ENCODE measurements around the gene BLNK. TPM values are rescaled to one million over a fixed set of nuclear protein-coding genes. Genes with fewer than 3 reads are reported as not detected.

BLNK gene
- total RNA-seq, 6 donors from 2014 or later = 7.0 to 17.8 (median 10.8) TPM

- DNase-seq (no peak), ATAC-seq (ENCODE audit: low FRiP score in 2 of 2) (no peak)
- TF ChIP-seq POLR2AphosphoS5 (IDR thresholded peaks at IDR 0.05) = no peak
- no peak for TF ChIP-seq POLR2A (IDR thresholded peaks at IDR 0.05)
- no peak for TF ChIP-seq EP300 (IDR thresholded peaks at IDR 0.05)
- no peak for TF ChIP-seq CTCF (IDR thresholded peaks at IDR 0.05)
- Histone ChIP-seq H3K9me3 (no peaks in the 10 kb centered on the region), H3K27ac (no peak overlapping the region), H3K36me3 (no peaks in the 10 kb centered on the region), H3K27me3 (no peaks in the 10 kb centered on the region), H3K4me1 (no peaks in the 10 kb centered on the region), H3K4me3 (no peak overlapping the region)
- 93 to 99% methylated on average over 2 of the region's 2 CpGs for WGBS, 2 donors
Observed at GRCh38 chr10:96297486-96297885, 26.1 kb upstream of the BLNK start.

GRCh38 chr10:96295475-96295874, 24.1 kb upstream of the BLNK start:
- 19 to 41% methylated on average over 4 of the region's 4 CpGs for WGBS, 2 donors

GRCh38 chr10:96292971-96293920, 21.9 kb upstream of the BLNK start:
- H3K27me3 ChIP-seq = no peaks in the 10 kb centered on the region
- TF ChIP-seq POLR2AphosphoS5 (IDR thresholded peaks at IDR 0.05) (no peak), POLR2A (IDR thresholded peaks at IDR 0.05) (no peak), CTCF (IDR thresholded peaks at IDR 0.05) (peak in 5 of 6 experiments; percentile 44 to 66 (median 58)), EP300 (IDR thresholded peaks at IDR 0.05) (no peak)
- no peak overlapping the region for H3K27ac ChIP-seq
- H3K36me3 ChIP-seq = no peaks in the 10 kb centered on the region
- DNase-seq (no peak), ATAC-seq (ENCODE audit: low FRiP score in 2 of 2) (peak; percentile 64 to 85)
- WGBS, 2 donors = 46 to 56% methylated on average over 7 of the region's 7 CpGs
- no peaks in the 10 kb centered on the region for H3K9me3 ChIP-seq
- no peak overlapping the region for H3K4me3 ChIP-seq
- peaks cover 0 to 3% (median 0%) of the 10 kb centered on the region in 4 donors for H3K4me1 ChIP-seq

More at GRCh38 chr10:96295475-96295874, 24.1 kb upstream of the BLNK start:
- no peak for TF ChIP-seq EP300 (IDR thresholded peaks at IDR 0.05)
- TF ChIP-seq CTCF (IDR thresholded peaks at IDR 0.05) = no peak
- TF ChIP-seq POLR2AphosphoS5 (IDR thresholded peaks at IDR 0.05) = no peak
- no peaks in the 10 kb centered on the region for H3K9me3 ChIP-seq
- no peak for ATAC-seq (ENCODE audit: low FRiP score in 2 of 2)
- DNase-seq = no peak
- H3K27ac ChIP-seq = no peak overlapping the region
- no peaks in the 10 kb centered on the region for H3K27me3 ChIP-seq
- H3K36me3 ChIP-seq = no peaks in the 10 kb centered on the region
- no peaks in the 10 kb centered on the region for H3K4me1 ChIP-seq
- no peak overlapping the region for H3K4me3 ChIP-seq

DNA sequence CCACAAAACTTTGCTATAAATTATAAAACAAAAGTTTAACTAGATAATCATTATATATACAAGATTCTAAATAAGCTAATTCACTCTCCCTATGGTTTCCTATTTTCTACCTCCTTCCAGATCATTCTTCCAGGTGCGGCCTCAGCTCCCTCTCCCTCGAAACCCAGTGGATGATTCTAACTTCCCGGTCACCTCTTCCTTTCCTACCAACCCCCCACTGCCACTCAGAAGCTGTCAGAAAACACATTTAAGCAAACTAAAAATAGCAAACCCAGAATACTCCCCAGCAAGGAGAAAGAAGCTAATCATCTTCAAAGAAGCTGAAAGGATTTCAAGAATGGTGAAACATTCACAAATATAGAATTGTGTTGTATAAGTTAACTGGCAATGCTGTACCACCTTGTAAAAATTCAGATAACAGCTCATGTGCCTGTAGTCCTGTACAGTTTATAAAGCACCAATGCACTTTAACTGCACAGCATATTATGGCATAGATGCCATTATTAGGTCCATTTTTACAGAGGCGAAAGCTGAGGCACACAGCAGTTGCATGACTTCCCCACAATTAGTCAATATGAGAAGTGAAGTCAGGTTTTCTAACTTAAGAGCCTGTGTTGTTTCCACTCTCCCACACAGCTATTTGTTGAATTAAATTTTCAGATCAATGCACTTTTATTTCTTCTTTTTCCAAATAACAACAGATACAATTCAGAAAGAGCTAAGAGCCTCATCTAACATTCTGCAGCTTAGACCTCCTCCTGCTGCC, 19.2 kb upstream of the BLNK start:
- Histone ChIP-seq H3K9me3 (no peaks in the 10 kb centered on the region), H3K27me3 (no peaks in the 10 kb centered on the region), H3K27ac (no peak overlapping the region), H3K36me3 (no peaks in the 10 kb centered on the region), H3K4me3 (no peak overlapping the region), H3K4me1 (peaks cover 4 to 14% (median 9%) of the 10 kb centered on the region in 4 donors)
- ATAC-seq (ENCODE audit: low FRiP score in 2 of 2) = no peak
- TF ChIP-seq POLR2A (IDR thresholded peaks at IDR 0.05) = no peak
- TF ChIP-seq EP300 (IDR thresholded peaks at IDR 0.05) = no peak
- TF ChIP-seq POLR2AphosphoS5 (IDR thresholded peaks at IDR 0.05) = no peak
- no peak for TF ChIP-seq CTCF (IDR thresholded peaks at IDR 0.05)
- WGBS, 2 donors = 78% methylated on average over 4 of the region's 4 CpGs
- no peak for DNase-seq

All from upper lobe of left lung (tissue), 6 donors.